Transverse colon (tissue), 4 donors: Measurements from ENCODE around the gene TGFBR2. TPM values are rescaled to one million over a fixed set of nuclear protein-coding genes. Genes with fewer than 3 reads are reported as not detected.

Source experiments
- DNase-seq: peaks from one replicate; pipeline ENCODE4 v3.0.0-alpha.2; 2019
- H3K27ac ChIP-seq, 4 donors: fragments of 200-600 bp; sonication (generic); 2 replicates each; pipeline ENCODE4 v1.5.1; 2016 to 2018; ENCODE audit warnings: inconsistent platforms in 4 of 4
- H3K27me3 ChIP-seq: fragments of 200-600 bp; sonication (generic); 2 replicates; pipeline ENCODE4 v1.5.1; 2017; ENCODE audit warnings: inconsistent platforms
- H3K36me3 ChIP-seq, 4 donors: fragments of 200-600 bp; sonication (generic); 2 replicates each; pipeline ENCODE4 v1.5.1; 2017 to 2019; ENCODE audit warnings: inconsistent platforms in 4 of 4
- H3K4me1 ChIP-seq, 4 donors: fragments of 200-600 bp; sonication (generic); 2 replicates each; pipeline ENCODE4 v1.5.1; 2017 to 2020; ENCODE audit warnings: inconsistent platforms in 4 of 4
- H3K4me3 ChIP-seq, 4 donors: fragments of 200-600 bp; sonication (generic); 1 replicate in 1 of 4; 2 replicates in 3 of 4; pipeline versions ENCODE4 v1.5.1 to v1.6.1; 2017 to 2019; ENCODE audit warnings: inconsistent platforms in 4 of 4
- H3K9me3 ChIP-seq, 2 donors: fragments of 200-600 bp; sonication (generic); 2 replicates each; pipeline ENCODE4 v1.5.1; 2017 to 2019; ENCODE audit warnings: inconsistent platforms in 2 of 2
- CTCF ChIP-seq, 5 experiments: fragments of 200-600 bp in 3 of 5; fragments of 450-650 bp in 2 of 5; sonication (generic) in 3 of 5; IDR thresholded peaks; 1 replicate in 2 of 5; 2 replicates in 3 of 5; pipeline ENCODE4 v1.5.1; 2016 to 2017; ENCODE audit warnings: antibody characterized with exemption in 5 of 5, inconsistent platforms in 3 of 5, mild to moderate bottlenecking in 2 of 5, moderate library complexity in 1 of 5
- EP300 ChIP-seq: sonication (generic); formaldehyde crosslinking; IDR thresholded peaks from one replicate; pipeline ENCODE4 v1.6.1; 2017; ENCODE audit warnings: antibody characterized with exemption, low read depth
- POLR2A ChIP-seq: fragments of 450-650 bp; IDR thresholded peaks from one replicate; pipeline ENCODE4 v1.6.1; 2016; ENCODE audit warnings: antibody characterized with exemption, mild to moderate bottlenecking, moderate library complexity
- POLR2AphosphoS5 ChIP-seq, 3 donors: sonication (generic); formaldehyde crosslinking; IDR thresholded peaks; one replicate each; pipeline ENCODE4 v1.6.1; 2016; ENCODE audit warnings: antibody characterized with exemption in 3 of 3
- WGBS, 2 donors: methylation state at CpG; one replicate each; pipeline ENCODE4 v1.1.5; 2018; ENCODE audit warnings: low coverage in 1 of 2; 5-methylcytosine and 5-hydroxymethylcytosine counted together
- in situ Hi-C, 4 donors: fragments of 200-750 bp; cut with MboI; loops; one replicate each; pipeline versions ENCODE4 v1.15.0 to v1.15.1; 2017; ENCODE audit warnings: low sequenced_read_pairs in 3 of 4, low pct_ligation_motif_present in 1 of 4, low pct_unique_long_range_greater_than_20kb in 1 of 4
- intact Hi-C: fragments of 100-400 bp; cut with DNase I; formaldehyde crosslinking; loops from one replicate; pipeline ENCODE4 v1.15.1; 2023; ENCODE audit warnings: low total_unique reads
- total RNA-seq, 4 donors: library from RNA; depleted of rRNA; stranded (reverse); fragments of >200 nt; gene quantifications; one replicate each; pipeline ENCODE4 v1.1.0, GENCODE V29; 2016

TGFBR2 gene
- total RNA-seq, 4 donors from 2014 or later: 63.2 to 179 (median 98.5) TPM

GRCh38 chr3:30597131-30597768 lies 9.2 kb upstream of the TGFBR2 start:
- TF ChIP-seq POLR2A (no peak), EP300 (peak; percentile 82), POLR2AphosphoS5 (IDR thresholded peaks at IDR 0.05) (peak; percentile 54 to 84 (median 73))
- Histone ChIP-seq H3K4me1 (peaks cover 13 to 25% (median 19%) of the 10 kb centered on the region in 4 donors), H3K9me3 (peaks cover 0 to 6% of the 10 kb centered on the region in 2 donors), H3K27ac (peak overlapping the region; percentile 57 to 68 (median 62)), H3K27me3 (no peaks in the 10 kb centered on the region), H3K36me3 (no peaks in the 10 kb centered on the region), H3K4me3 (no peak overlapping the region)
- intact Hi-C loops: no loop called here
- 27 to 29% methylated on average over 1 of the region's 1 CpG for WGBS, 2 donors
- DNase-seq: no peak
- in situ Hi-C loops: no loop called here

GRCh38 chr3:30597769-30598134 lies 8.6 kb upstream of the TGFBR2 start:
- Histone ChIP-seq H3K4me1 (peaks cover 13 to 25% (median 19%) of the 10 kb centered on the region in 4 donors), H3K4me3 (no peak overlapping the region), H3K9me3 (peaks cover 0 to 6% of the 10 kb centered on the region in 2 donors), H3K36me3 (no peaks in the 10 kb centered on the region), H3K27me3 (no peaks in the 10 kb centered on the region), H3K27ac (peak overlapping the region; percentile 50 to 68 (median 62))
- in situ Hi-C loops: no loop called here
- no peak for TF ChIP-seq POLR2A
- TF ChIP-seq EP300: no peak
- no peak for TF ChIP-seq POLR2AphosphoS5 (IDR thresholded peaks at IDR 0.05)
- TF ChIP-seq CTCF (IDR thresholded peaks at IDR 0.05): no peak
- no peak for DNase-seq
- intact Hi-C loops: no loop called here

GRCh38 chr3:30598668-30599545 lies 7.5 kb upstream of the TGFBR2 start:
- Histone ChIP-seq H3K27ac (no peak overlapping the region), H3K4me3 (no peak overlapping the region), H3K36me3 (no peaks in the 10 kb centered on the region), H3K9me3 (peaks cover 0 to 2% of the 10 kb centered on the region in 2 donors), H3K4me1 (peaks cover 13 to 25% (median 19%) of the 10 kb centered on the region in 4 donors), H3K27me3 (no peaks in the 10 kb centered on the region)
- WGBS, 2 donors: 76 to 100% methylated on average over 1 to 3 of the region's 3 CpGs
- no peak for DNase-seq
- no peak for TF ChIP-seq CTCF (IDR thresholded peaks at IDR 0.05)
- TF ChIP-seq POLR2A: no peak
- TF ChIP-seq EP300: no peak
- no peak for TF ChIP-seq POLR2AphosphoS5 (IDR thresholded peaks at IDR 0.05)
- in situ Hi-C loops: no loop called here
- intact Hi-C loops: no loop called here

GRCh38 chr3:30600572-30600971 lies 5.8 kb upstream of the TGFBR2 start:
- 96 to 100% methylated on average over 2 of the region's 2 CpGs for WGBS, 2 donors
- no peaks in the 10 kb centered on the region for H3K36me3 ChIP-seq
- intact Hi-C loops (no loop called here), in situ Hi-C loops (no loop called here)
- H3K4me3 ChIP-seq: no peak overlapping the region
- H3K4me1 ChIP-seq: peaks cover 13 to 31% (median 26%) of the 10 kb centered on the region in 4 donors
- H3K27me3 ChIP-seq: no peaks in the 10 kb centered on the region
- DNase-seq: no peak
- H3K27ac ChIP-seq: no peak overlapping the region
- H3K9me3 ChIP-seq: no peaks in the 10 kb centered on the region
- TF ChIP-seq CTCF (IDR thresholded peaks at IDR 0.05): no peak
- TF ChIP-seq POLR2AphosphoS5 (IDR thresholded peaks at IDR 0.05): no peak
- no peak for TF ChIP-seq EP300
- TF ChIP-seq POLR2A: no peak
